Metanephros (tissue), 2 donors: ENCODE results near the gene MUC12. TPM values are rescaled to one million over a fixed set of nuclear protein-coding genes. Genes with fewer than 3 reads are reported as not detected.

Experiments
- small RNA-seq: library from RNA; depleted of rRNA; stranded (forward); fragments of <200 nt; gene quantifications from one replicate; pipeline ENCODE3, GENCODE V24; 2014; ENCODE audit warnings: low replicate concordance
- total RNA-seq: library from RNA; depleted of rRNA; stranded (reverse); fragments of >200 nt; gene quantifications from one replicate; pipeline ENCODE4 v1.2.3, GENCODE V29; 2014

Gene MUC12, protein sequence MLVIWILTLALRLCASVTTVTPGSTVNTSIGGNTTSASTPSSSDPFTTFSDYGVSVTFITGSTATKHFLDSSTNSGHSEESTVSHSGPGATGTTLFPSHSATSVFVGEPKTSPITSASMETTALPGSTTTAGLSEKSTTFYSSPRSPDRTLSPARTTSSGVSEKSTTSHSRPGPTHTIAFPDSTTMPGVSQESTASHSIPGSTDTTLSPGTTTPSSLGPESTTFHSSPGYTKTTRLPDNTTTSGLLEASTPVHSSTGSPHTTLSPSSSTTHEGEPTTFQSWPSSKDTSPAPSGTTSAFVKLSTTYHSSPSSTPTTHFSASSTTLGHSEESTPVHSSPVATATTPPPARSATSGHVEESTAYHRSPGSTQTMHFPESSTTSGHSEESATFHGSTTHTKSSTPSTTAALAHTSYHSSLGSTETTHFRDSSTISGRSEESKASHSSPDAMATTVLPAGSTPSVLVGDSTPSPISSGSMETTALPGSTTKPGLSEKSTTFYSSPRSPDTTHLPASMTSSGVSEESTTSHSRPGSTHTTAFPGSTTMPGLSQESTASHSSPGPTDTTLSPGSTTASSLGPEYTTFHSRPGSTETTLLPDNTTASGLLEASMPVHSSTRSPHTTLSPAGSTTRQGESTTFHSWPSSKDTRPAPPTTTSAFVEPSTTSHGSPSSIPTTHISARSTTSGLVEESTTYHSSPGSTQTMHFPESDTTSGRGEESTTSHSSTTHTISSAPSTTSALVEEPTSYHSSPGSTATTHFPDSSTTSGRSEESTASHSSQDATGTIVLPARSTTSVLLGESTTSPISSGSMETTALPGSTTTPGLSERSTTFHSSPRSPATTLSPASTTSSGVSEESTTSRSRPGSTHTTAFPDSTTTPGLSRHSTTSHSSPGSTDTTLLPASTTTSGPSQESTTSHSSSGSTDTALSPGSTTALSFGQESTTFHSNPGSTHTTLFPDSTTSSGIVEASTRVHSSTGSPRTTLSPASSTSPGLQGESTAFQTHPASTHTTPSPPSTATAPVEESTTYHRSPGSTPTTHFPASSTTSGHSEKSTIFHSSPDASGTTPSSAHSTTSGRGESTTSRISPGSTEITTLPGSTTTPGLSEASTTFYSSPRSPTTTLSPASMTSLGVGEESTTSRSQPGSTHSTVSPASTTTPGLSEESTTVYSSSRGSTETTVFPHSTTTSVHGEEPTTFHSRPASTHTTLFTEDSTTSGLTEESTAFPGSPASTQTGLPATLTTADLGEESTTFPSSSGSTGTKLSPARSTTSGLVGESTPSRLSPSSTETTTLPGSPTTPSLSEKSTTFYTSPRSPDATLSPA (N-terminal part only)
- total RNA-seq: not detected

DNA sequence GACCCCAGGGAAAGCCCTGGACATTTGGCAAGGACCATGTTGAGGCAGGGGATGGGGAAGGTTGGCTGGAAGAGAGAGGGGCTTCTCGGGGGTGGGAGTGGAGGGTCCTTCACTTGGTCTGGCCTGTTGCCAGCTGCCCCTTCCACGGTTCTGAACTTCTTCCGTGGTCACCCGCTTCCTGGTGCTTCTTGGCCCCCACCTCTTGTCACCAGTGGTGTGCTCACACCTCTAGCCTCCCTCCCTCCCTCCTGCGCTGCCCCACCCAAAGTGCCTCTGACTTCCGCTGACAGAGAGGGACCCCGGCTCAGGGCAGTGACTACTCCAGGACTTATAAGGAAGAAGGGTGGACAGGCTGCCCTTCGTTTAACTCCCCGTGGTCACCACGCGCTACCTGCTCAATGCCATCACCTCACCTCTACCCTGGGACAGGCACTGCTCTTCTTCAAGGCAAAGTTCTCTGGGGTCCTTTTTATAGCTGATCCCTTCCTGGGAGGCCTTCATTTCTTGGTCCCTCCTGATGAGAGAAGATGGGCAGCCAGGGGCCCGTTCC, at the start of gene MUC12:
Gene MUC12, plus strand, starts transcription at position 500 of the 550 bp plus-strand sequence. CDS start 58 bp downstream, outside the sequence.

GRCh38 chr7:100949227-100949932, 20.0 kb upstream of the MUC12 start, which contains the start of gene MUC3A:
MUC3A (plus strand) TSS chr7:100949534; CDS start chr7:100949625, 91 bp downstream.

Small RNA genes within 50 kb of the gene (small RNA-seq; reads per million reads assigned to genes)
- gene RPS29P15: not detected

Other genes with a start within 250 kb of the MUC12 start
- gene EPO, start 249.1 kb upstream of the MUC12 start, total RNA-seq: not detected
- gene ZAN, start 236.0 kb upstream of the MUC12 start, total RNA-seq: not detected
- 91.7 TPM for gene EPHB4, start 142.0 kb upstream of the MUC12 start, total RNA-seq
- gene SLC12A9, start 116.9 kb upstream of the MUC12 start, total RNA-seq: 25.4 TPM
- gene TRIP6, start 102.2 kb upstream of the MUC12 start, total RNA-seq: 73.4 TPM
- 81.9 TPM for gene SRRT, start 94.5 kb upstream of the MUC12 start, total RNA-seq
- 4.5 TPM for gene UFSP1, start 79.8 kb upstream of the MUC12 start, total RNA-seq
- gene ACHE, start 73.7 kb upstream of the MUC12 start, total RNA-seq: 25.6 TPM
- gene MUC3A, start 20.0 kb upstream of the MUC12 start, total RNA-seq: 0.35 TPM
- under 0.01 TPM for gene MUC17, start 50.5 kb downstream of the MUC12 start, total RNA-seq
- 16.9 TPM for gene TRIM56, start 115.9 kb downstream of the MUC12 start, total RNA-seq
- gene SERPINE1, start 157.5 kb downstream of the MUC12 start, total RNA-seq: 3.4 TPM
- 39.6 TPM for gene AP1S1, start 184.9 kb downstream of the MUC12 start, total RNA-seq
- 0.23 TPM for gene VGF, start 196.0 kb downstream of the MUC12 start, total RNA-seq
- gene NAT16, start 210.7 kb downstream of the MUC12 start, total RNA-seq: not detected
- 1.8 TPM for gene MOGAT3, start 231.5 kb downstream of the MUC12 start, total RNA-seq
- gene PLOD3, start 248.0 kb downstream of the MUC12 start, total RNA-seq: 42.0 TPM
- gene ZNHIT1, start 248.6 kb downstream of the MUC12 start, total RNA-seq: 77.1 TPM